Glutamatergic neuron (in vitro differentiated cells): ENCODE results near the gene LCP2. TPM values are rescaled to one million over a fixed set of nuclear protein-coding genes. Genes with fewer than 3 reads are reported as not detected.

Source experiments
- DNase-seq: peaks from one replicate; pipeline ENCODE4 v3.0.0; 2022
- H3K27ac Mint-ChIP-seq: one replicate; pipeline ENCODE4 v1.8.0; 2020; ENCODE audit warnings: mild to moderate bottlenecking, mixed read lengths, inconsistent platforms; ENCODE audit not compliant: unreplicated experiment
- H3K27me3 Mint-ChIP-seq: one replicate; pipeline ENCODE4 v1.8.0; 2020; ENCODE audit warnings: mild to moderate bottlenecking, moderate library complexity, mixed read lengths, inconsistent platforms; ENCODE audit not compliant: unreplicated experiment
- H3K36me3 Mint-ChIP-seq: one replicate; pipeline ENCODE4 v1.8.0; 2020; ENCODE audit warnings: mild to moderate bottlenecking, mixed read lengths, inconsistent platforms; ENCODE audit not compliant: unreplicated experiment
- H3K4me1 Mint-ChIP-seq: one replicate; pipeline ENCODE4 v1.8.0; 2020; ENCODE audit warnings: mild to moderate bottlenecking, low read depth, mixed read lengths, inconsistent platforms; ENCODE audit not compliant: unreplicated experiment
- H3K4me3 Mint-ChIP-seq: one replicate; pipeline ENCODE4 v1.8.0; 2020; ENCODE audit warnings: mild to moderate bottlenecking, mixed read lengths, inconsistent platforms; ENCODE audit not compliant: unreplicated experiment
- H3K9me3 Mint-ChIP-seq: one replicate; pipeline ENCODE4 v1.8.0; 2020; ENCODE audit warnings: mild to moderate bottlenecking, moderate library complexity, mixed read lengths, inconsistent platforms; ENCODE audit not compliant: unreplicated experiment
- CTCF ChIP-seq: fragments of 200-600 bp; sonication (generic); IDR thresholded peaks from one replicate; pipeline ENCODE4 v1.5.0; 2021; ENCODE audit not compliant: partially characterized antibody, unreplicated experiment
- total RNA-seq: library from RNA; stranded (reverse); fragmentation: NEBNext Ultra II Directional; extraction: Animal tissue kit (Norgen Biotek cat#: 25700); gene quantifications from one replicate; pipeline ENCODE4 v1.2.1, GENCODE V29; 2021; ENCODE audit not compliant: unreplicated experiment

The LCP2 gene
- total RNA-seq, 1 donor from 2014 or later = not detected

DNA sequence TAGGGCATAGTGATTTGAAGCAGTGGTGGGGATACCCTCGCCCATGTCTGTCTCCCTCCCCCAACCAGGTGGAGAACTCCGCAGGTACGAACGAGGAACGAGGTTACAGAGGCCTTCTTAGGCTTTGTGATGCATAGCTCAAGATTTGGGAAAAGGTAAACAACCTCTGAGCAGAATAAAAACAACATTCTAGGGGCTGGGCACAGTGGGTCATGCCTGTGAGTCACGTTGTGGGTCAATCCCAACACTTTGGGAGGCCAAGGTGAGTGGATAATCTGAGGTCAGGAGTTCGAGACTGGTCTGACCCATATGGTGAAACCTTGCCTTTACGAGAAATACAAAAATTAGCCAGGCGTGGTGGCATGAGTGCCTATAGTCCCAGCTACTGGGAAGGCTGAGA, 3.6 kb upstream of the LCP2 start:
- no peaks in the 10 kb centered on the region for H3K9me3 Mint-ChIP-seq
- no peak for TF ChIP-seq CTCF
- H3K27ac Mint-ChIP-seq = no peak overlapping the region
- H3K36me3 Mint-ChIP-seq = no peaks in the 10 kb centered on the region
- peaks cover 7% of the 10 kb centered on the region for H3K27me3 Mint-ChIP-seq
- H3K4me1 Mint-ChIP-seq = peaks cover under 1% of the 10 kb centered on the region
- no peak for DNase-seq
- H3K4me3 Mint-ChIP-seq = no peak overlapping the region

GRCh38 chr5:170300361-170301013, 2.9 kb upstream of the LCP2 start:
- TF ChIP-seq CTCF = no peak
- Mint-ChIP-seq H3K27me3 (peaks cover 5% of the 10 kb centered on the region), H3K9me3 (no peaks in the 10 kb centered on the region), H3K27ac (no peak overlapping the region), H3K4me1 (no peaks in the 10 kb centered on the region), H3K4me3 (no peak overlapping the region), H3K36me3 (no peaks in the 10 kb centered on the region)
- no peak for DNase-seq

DNA sequence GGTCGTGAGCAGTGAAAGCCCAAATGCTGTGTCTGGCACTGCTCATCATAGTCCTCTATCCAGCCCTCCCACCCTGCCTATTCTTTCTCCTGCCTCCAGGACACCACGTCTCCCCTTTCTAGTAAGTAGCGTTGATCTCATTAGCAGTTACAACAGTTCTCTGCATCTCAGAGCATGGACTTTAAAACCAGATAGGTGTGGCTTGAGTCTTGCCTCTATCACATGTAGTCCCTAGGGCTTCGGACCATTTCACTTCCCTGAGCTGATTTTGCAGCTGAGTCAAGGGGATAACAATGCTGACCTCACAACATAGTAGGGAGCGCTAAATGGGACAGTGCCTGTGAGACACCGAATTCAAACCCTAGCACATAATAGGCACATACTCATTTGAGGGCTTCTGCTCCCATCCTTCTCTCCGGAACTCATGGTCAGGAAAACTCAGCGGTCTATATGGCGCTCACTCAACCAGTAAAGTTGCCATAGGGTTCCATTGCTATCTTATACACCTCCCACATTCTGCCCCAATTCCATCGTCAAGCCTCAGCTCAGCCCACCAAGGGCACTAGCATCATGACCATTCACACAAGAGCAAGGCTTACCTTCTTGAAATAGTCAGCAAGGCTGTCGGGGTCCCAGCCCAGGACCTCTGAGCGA, 515 bp downstream of the LCP2 start:
- H3K27ac Mint-ChIP-seq = no peak overlapping the region
- H3K9me3 Mint-ChIP-seq = no peaks in the 10 kb centered on the region
- H3K27me3 Mint-ChIP-seq = peaks cover 4% of the 10 kb centered on the region
- H3K4me3 Mint-ChIP-seq = no peak overlapping the region
- H3K36me3 Mint-ChIP-seq = no peaks in the 10 kb centered on the region
- TF ChIP-seq CTCF = no peak
- DNase-seq = no peak
- H3K4me1 Mint-ChIP-seq = no peaks in the 10 kb centered on the region

GRCh38 chr5:170296036-170296934, 1.3 kb downstream of the LCP2 start:
- Mint-ChIP-seq H3K4me1 (no peaks in the 10 kb centered on the region), H3K36me3 (no peaks in the 10 kb centered on the region), H3K9me3 (no peaks in the 10 kb centered on the region), H3K27me3 (peaks cover 4% of the 10 kb centered on the region), H3K27ac (no peak overlapping the region), H3K4me3 (no peak overlapping the region)
- no peak for TF ChIP-seq CTCF
- DNase-seq = no peak
